Thoracic aorta (tissue), 2 donors: ENCODE results near the gene ABCD1. TPM values are rescaled to one million over a fixed set of nuclear protein-coding genes. Genes with fewer than 3 reads are reported as not detected.

ENCODE experiments used
- ATAC-seq: fragments of 150-250 bp; one replicate; pipeline ENCODE4 v1.8.0; 2017; ENCODE audit warnings: low read depth; ENCODE audit not compliant: insufficient number of reproducible peaks, low FRiP score
- DNase-seq: peaks from one replicate; pipeline ENCODE4 v3.0.0-alpha.2; 2020; ENCODE audit warnings: low spot score
- H3K27ac ChIP-seq, 2 donors: fragments of 200-600 bp; sonication (generic); 1 replicate in 1 of 2; 2 replicates in 1 of 2; pipeline ENCODE4 v1.5.1; 2016; ENCODE audit warnings: mild to moderate bottlenecking in 2 of 2, moderate library complexity in 2 of 2
- H3K27me3 ChIP-seq: fragments of 200-600 bp; sonication (generic); replicated peaks from 2 replicates; pipeline ENCODE4 v1.6.0; 2016; ENCODE audit warnings: mild to moderate bottlenecking; ENCODE audit not compliant: insufficient read depth
- H3K36me3 ChIP-seq: fragments of 200-600 bp; sonication (generic); one replicate; pipeline ENCODE4 v1.5.1; 2016
- H3K4me1 ChIP-seq, 2 donors: fragments of 200-600 bp; sonication (generic); 1 replicate in 1 of 2; 2 replicates in 1 of 2; pipeline versions ENCODE4 v1.5.1 to v1.6.0; 2016; ENCODE audit warnings: low read depth in 2 of 2, mild to moderate bottlenecking in 1 of 2; ENCODE audit not compliant: control insufficient read depth in 1 of 2
- H3K4me3 ChIP-seq: fragments of 200-600 bp; sonication (generic); 2 replicates; pipeline ENCODE4 v1.5.1; 2016; ENCODE audit warnings: mild to moderate bottlenecking
- H3K9me3 ChIP-seq: fragments of 200-600 bp; sonication (generic); 2 replicates; pipeline ENCODE4 v1.5.1; 2016
- CTCF ChIP-seq: fragments of 200-600 bp; sonication (generic); IDR thresholded peaks from one replicate; pipeline ENCODE4 v1.5.1; 2019; ENCODE audit warnings: antibody characterized with exemption
- total RNA-seq, 2 donors: library from RNA; depleted of rRNA; stranded (reverse); fragments of >200 nt; gene quantifications; one replicate each; pipeline versions ENCODE4 v1.1.0 to v1.2.3, GENCODE V29; 2016

The ABCD1 gene
- total RNA-seq, 2 donors from 2014 or later = 24.3 to 40.6 TPM

- Histone ChIP-seq H3K4me3 (no peak overlapping the region), H3K36me3 (peaks cover 5% of the 10 kb centered on the region), H3K9me3 (no peaks in the 10 kb centered on the region), H3K4me1 (peaks cover 0 to 26% of the 10 kb centered on the region in 2 donors), H3K27ac (no peak overlapping the region), H3K27me3 (no peaks in the 10 kb centered on the region)
- DNase-seq (no peak), ATAC-seq (no peak)
- TF ChIP-seq CTCF = no peak
These were observed 58.8 kb downstream of the ABCD1 start for GRCh38 chrX:153783378-153784013.

- H3K4me1 ChIP-seq = peaks cover 0 to 26% of the 10 kb centered on the region in 2 donors
- DNase-seq = no peak
- H3K9me3 ChIP-seq = no peaks in the 10 kb centered on the region
- no peak for ATAC-seq
- no peak overlapping the region for H3K4me3 ChIP-seq
- no peak overlapping the region for H3K27ac ChIP-seq
- H3K27me3 ChIP-seq = no peaks in the 10 kb centered on the region
- no peak for TF ChIP-seq CTCF
- H3K36me3 ChIP-seq = peaks cover 7% of the 10 kb centered on the region
These were observed 59.8 kb downstream of the ABCD1 start for GRCh38 chrX:153784325-153784967.

- H3K36me3 ChIP-seq = peaks cover 10% of the 10 kb centered on the region
- no peak for ATAC-seq
These were observed 62.0 kb downstream of the ABCD1 start for GRCh38 chrX:153786669-153787068.

GRCh38 chrX:153789654-153790053 is 65.0 kb downstream of the ABCD1 start:
- ATAC-seq (no peak), DNase-seq (no peak)
- H3K36me3 ChIP-seq = peaks cover 10% of the 10 kb centered on the region
- no peak overlapping the region for H3K4me3 ChIP-seq
- TF ChIP-seq CTCF = no peak
- H3K27me3 ChIP-seq = no peaks in the 10 kb centered on the region
- H3K27ac ChIP-seq = no peak overlapping the region
- H3K9me3 ChIP-seq = no peaks in the 10 kb centered on the region
- H3K4me1 ChIP-seq = peaks cover 4 to 22% of the 10 kb centered on the region in 2 donors

More at GRCh38 chrX:153786669-153787068, 62.0 kb downstream of the ABCD1 start:
- Histone ChIP-seq H3K4me1 (peaks cover 0 to 13% of the 10 kb centered on the region in 2 donors), H3K27ac (no peak overlapping the region), H3K27me3 (no peaks in the 10 kb centered on the region), H3K9me3 (no peaks in the 10 kb centered on the region), H3K4me3 (no peak overlapping the region)
- DNase-seq = no peak
- no peak for TF ChIP-seq CTCF

- no peaks in the 10 kb centered on the region for H3K27me3 ChIP-seq
- H3K4me1 ChIP-seq = peaks cover 8 to 33% of the 10 kb centered on the region in 2 donors
- peaks cover 5% of the 10 kb centered on the region for H3K36me3 ChIP-seq
- no peak overlapping the region for H3K4me3 ChIP-seq
- no peaks in the 10 kb centered on the region for H3K9me3 ChIP-seq
- ATAC-seq (no peak), DNase-seq (no peak)
- no peak overlapping the region for H3K27ac ChIP-seq
- TF ChIP-seq CTCF = no peak
These were observed 66.6 kb downstream of the ABCD1 start for GRCh38 chrX:153791104-153791852.
